ENCODE data around the gene ARMC7.

GRCh38 chr17:75103601-75104554 lies 5.9 kb upstream of the ARMC7 start:
- no peak for TF ChIP-seq CTCF (IDR thresholded peaks at IDR 0.05; ENCODE audit: low read depth, low read length)
- TF ChIP-seq EZH2phosphoT487 (IDR thresholded peaks at IDR 0.05; ENCODE audit: low read depth), result no peak

Measured in OCI-LY3 (cell line).